ENCODE data around the gene REP15. TPM values are rescaled to one million over a fixed set of nuclear protein-coding genes. Genes with fewer than 3 reads are reported as not detected.

Gene REP15, protein sequence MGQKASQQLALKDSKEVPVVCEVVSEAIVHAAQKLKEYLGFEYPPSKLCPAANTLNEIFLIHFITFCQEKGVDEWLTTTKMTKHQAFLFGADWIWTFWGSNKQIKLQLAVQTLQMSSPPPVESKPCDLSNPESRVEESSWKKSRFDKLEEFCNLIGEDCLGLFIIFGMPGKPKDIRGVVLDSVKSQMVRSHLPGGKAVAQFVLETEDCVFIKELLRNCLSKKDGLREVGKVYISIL
- total RNA-seq (10 to 100 TPM in 1 of 10 donors, 1 to 10 TPM in 9; 3.2 to 10.6 (median 5.9) TPM), polyA plus RNA-seq (1 to 10 TPM; 4.1 to 6.7 TPM)
- long read RNA-seq, donor 1, partial matches to known transcripts: 0 of 2 reads
- long read RNA-seq, donor 1, other reads (novel, unspliced or antisense): 0 of 2 reads
- long read RNA-seq, donor 2, partial matches to known transcripts: 0 of 2 reads
- long read RNA-seq, donor 2, other reads (novel, unspliced or antisense): 0 of 2 reads
- long read RNA-seq, donor 3, partial matches to known transcripts: 0 of 4 reads
- long read RNA-seq, donor 3, other reads (novel, unspliced or antisense): 0 of 4 reads

DNA sequence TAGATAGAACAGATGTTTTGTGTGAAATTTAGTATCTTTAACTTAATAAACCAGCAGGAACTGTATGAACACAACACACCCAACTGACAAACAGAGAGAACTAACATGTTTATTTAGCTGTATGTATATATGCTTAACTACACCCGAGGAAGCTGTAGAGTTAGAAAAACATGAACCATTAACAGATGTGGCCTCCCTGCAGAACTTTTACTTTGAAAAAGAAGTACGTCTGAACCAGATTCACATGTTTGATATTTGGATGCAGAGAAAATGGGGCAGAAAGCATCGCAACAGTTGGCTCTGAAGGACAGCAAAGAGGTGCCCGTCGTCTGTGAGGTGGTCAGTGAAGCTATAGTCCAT lies at the start of gene REP15:
REP15 (plus strand) TSS at position 155 of the 360 bp plus-strand sequence; CDS start at position 271, 116 bp downstream.
- Histone ChIP-seq H3K4me3 (no peak within 1 kb of the TSS), H3K4me1 (no peaks in the 10 kb centered on the region), H3K36me3 (peaks cover 0 to 68% (median 49%) of the 10 kb centered on the region in 9 donors), H3K27me3 (no peaks in the 10 kb centered on the region), H3K9me3 (no peaks in the 10 kb centered on the region), H3K27ac (no peak within 1 kb of the TSS)
- 83% methylated on average over 5 of the region's 5 CpGs for WGBS, 2 donors
- ATAC-seq: peak in 1 of 8 donors; percentile 22
- intact Hi-C loops (cut with DNase I): no loop called here
- TF ChIP-seq, protein P1, sequence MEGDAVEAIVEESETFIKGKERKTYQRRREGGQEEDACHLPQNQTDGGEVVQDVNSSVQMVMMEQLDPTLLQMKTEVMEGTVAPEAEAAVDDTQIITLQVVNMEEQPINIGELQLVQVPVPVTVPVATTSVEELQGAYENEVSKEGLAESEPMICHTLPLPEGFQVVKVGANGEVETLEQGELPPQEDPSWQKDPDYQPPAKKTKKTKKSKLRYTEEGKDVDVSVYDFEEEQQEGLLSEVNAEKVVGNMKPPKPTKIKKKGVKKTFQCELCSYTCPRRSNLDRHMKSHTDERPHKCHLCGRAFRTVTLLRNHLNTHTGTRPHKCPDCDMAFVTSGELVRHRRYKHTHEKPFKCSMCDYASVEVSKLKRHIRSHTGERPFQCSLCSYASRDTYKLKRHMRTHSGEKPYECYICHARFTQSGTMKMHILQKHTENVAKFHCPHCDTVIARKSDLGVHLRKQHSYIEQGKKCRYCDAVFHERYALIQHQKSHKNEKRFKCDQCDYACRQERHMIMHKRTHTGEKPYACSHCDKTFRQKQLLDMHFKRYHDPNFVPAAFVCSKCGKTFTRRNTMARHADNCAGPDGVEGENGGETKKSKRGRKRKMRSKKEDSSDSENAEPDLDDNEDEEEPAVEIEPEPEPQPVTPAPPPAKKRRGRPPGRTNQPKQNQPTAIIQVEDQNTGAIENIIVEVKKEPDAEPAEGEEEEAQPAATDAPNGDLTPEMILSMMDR (IDR thresholded peaks at IDR 0.05): no peak
- DNase-seq: no peak

DNA sequence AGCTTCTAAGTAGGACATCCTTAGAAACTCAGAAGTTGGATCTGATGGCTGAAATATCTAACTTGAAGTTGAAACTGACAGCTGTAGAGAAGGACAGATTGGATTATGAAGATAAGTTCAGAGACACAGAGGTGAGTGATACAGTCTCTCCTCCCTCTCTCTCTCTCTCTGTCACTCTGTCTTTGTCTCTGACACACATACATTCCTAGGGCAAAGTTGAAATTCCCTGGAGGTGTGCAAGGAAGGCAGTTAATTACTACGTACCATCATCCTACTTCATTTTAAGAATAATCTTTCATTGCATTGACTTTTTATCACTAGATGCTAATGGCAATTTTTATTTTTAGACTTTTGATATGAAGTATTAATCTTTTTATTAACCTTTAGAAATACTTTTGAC lies 46.2 kb upstream of the REP15 start:
- Histone ChIP-seq H3K36me3 (peaks cover 0 to 87% (median 28%) of the 10 kb centered on the region in 9 donors), H3K4me1 (peaks cover 0 to 16% (median 4%) of the 10 kb centered on the region in 9 donors), H3K4me3 (no peak overlapping the region), H3K9me3 (no peaks in the 10 kb centered on the region), H3K27ac (no peak overlapping the region), H3K27me3 (no peaks in the 10 kb centered on the region)
- WGBS, 2 donors: 83% methylated on average over 1 of the region's 1 CpG
- DNase-seq (no peak), ATAC-seq (no peak)
- TF ChIP-seq, protein P1 (IDR thresholded peaks at IDR 0.05): no peak
- intact Hi-C loops (cut with DNase I): loop anchor here in 8 of 10 donors (2.0 to 10.0 kb wide), 8 partner anchors 123 to 315 kb away; partner anchors contain the start of genes PPFIBP1 (in 3 of the 8) and BMAL2 (in 1 of the 8)

DNA sequence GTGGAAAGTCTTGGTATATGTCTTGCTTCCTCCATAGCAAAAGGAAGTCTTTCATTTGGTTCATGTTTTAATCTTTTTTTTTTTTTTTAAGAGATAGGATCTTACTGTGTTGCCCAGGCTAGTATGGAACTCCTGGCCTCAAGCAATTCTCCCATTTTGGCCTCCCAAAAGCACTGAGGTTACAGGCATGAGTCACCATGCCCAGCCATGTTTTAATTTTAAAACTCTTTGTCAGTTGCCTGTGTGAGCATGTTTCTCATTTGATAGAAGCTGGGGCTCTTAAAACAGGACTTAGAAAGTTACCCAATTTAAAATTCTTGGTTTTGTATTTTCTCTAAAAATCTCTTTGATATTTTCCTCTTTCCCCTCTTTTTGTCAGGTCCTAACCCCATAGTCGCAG lies 45.0 kb upstream of the REP15 start:
- TF ChIP-seq, protein P1 (IDR thresholded peaks at IDR 0.05): no peak
- Histone ChIP-seq H3K9me3 (no peaks in the 10 kb centered on the region), H3K27me3 (no peaks in the 10 kb centered on the region), H3K27ac (peak overlapping the region in 1 of 10 donors; percentile 9), H3K4me1 (peaks cover 0 to 15% (median 0%) of the 10 kb centered on the region in 9 donors), H3K36me3 (peaks cover 0 to 90% (median 23%) of the 10 kb centered on the region in 9 donors), H3K4me3 (no peak overlapping the region)
- no peak for DNase-seq
- no peak for ATAC-seq
- 93 to 94% methylated on average over 1 of the region's 1 CpG for WGBS, 2 donors
- intact Hi-C loops (cut with DNase I): loop anchor here in 8 of 10 donors (2.0 to 10.0 kb wide), 8 partner anchors 124 to 316 kb away; partner anchors contain the start of genes PPFIBP1 (in 3 of the 8) and BMAL2 (in 1 of the 8)

DNA sequence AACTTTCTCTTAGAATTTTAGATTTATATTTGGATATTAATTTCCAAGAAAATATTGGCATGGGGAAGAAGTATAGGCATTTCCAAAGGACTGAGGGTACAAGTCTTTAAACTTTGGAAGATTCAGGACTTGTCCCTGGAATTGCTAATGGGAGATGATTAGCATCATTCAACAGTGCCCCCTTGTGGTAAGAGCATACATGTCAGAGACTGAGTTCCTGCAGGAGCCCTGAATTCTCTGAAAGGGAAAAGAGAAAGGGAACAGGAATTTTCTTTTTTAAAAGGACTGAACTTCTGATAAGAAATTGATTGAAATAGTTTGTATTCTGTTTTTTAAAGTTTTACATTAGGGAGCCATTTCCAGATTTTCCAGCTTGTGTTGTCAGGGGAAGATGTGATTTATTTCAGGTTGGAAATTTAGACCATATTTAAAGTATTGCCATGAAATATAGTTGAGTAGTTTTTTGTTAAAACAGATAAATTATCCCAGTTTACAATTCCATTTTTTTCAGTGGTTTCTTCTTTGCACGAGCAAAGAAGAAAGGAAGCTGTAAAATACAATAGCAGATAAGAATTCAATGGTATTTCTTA lies 44.0 kb upstream of the REP15 start:
- peaks cover 0 to 15% (median 0%) of the 10 kb centered on the region in 9 donors for H3K4me1 ChIP-seq
- peaks cover 0 to 90% (median 28%) of the 10 kb centered on the region in 9 donors for H3K36me3 ChIP-seq
- TF ChIP-seq, protein P1 (IDR thresholded peaks at IDR 0.05): peak; percentile 74 to 95 (median 89)
- ATAC-seq: peak in 7 of 8 donors; percentile 75 to 87 (median 82)
- H3K4me3 ChIP-seq: no peak overlapping the region
- WGBS, 2 donors: 25 to 56% methylated on average over 1 of the region's 1 CpG
- no peak overlapping the region for H3K27ac ChIP-seq
- no peaks in the 10 kb centered on the region for H3K9me3 ChIP-seq
- no peaks in the 10 kb centered on the region for H3K27me3 ChIP-seq
- peak in 1 of 2 donors; percentile 85 for DNase-seq
- intact Hi-C loops (cut with DNase I): loop anchor here in 9 of 10 donors (2.0 to 10.0 kb wide), 8 partner anchors 125 to 317 kb away; partner anchors contain the start of genes PPFIBP1 (in 3 of the 9) and BMAL2 (in 1 of the 9)
